ENCODE measurements around the gene GABRA4.

DNA sequence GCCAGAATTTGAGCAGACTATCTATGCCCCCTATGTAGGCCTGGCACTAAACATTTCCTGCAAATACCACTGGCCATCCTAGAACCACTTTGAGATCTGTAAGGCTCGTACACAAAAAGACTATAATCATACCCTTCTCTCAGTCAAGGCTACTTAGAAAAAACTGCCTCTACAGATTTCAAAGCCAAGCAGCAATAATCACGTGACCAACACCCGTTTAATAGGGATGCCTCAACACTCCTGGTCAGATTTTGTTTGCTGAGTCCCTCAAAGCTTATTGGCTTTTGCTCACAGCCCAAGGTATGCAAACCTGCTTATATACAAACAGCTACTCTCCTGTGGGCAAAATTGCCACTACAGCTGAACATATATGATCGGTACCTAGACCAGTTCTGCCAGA is 85.2 kb downstream of the GABRA4 start:
- TF ChIP-seq CTCF (IDR thresholded peaks at IDR 0.05) (no peak), POLR2A (IDR thresholded peaks at IDR 0.05) (no peak)
